GM18867 (cell line): ENCODE measurements around the gene ARPP21.
A peak's percentile ranks its signal among the peaks of the same experiment; 100 is the strongest.

Experiments used
- ATAC-seq: cut with Tn5 transposase; IDR thresholded peaks from one replicate; pipeline ENCODE4 v1.9.1; 2021; ENCODE audit warnings: mild to moderate bottlenecking, moderate library complexity; ENCODE audit not compliant: unreplicated experiment

ARPP21 gene

GRCh38 chr3:35641331-35641730 lies 2.0 kb downstream of the ARPP21 start:
- ATAC-seq, result no peak

- ATAC-seq, result peak; percentile 55
These were observed 2.7 kb downstream of the ARPP21 start for GRCh38 chr3:35641920-35642527.

GRCh38 chr3:35643495-35643894 lies 4.2 kb downstream of the ARPP21 start:
- ATAC-seq, result no peak

GRCh38 chr3:35644451-35644850 lies 5.1 kb downstream of the ARPP21 start:
- ATAC-seq, result no peak

- no peak for ATAC-seq
These were observed 5.9 kb downstream of the ARPP21 start for GRCh38 chr3:35645189-35645588.

- no peak for ATAC-seq
These were observed 6.8 kb downstream of the ARPP21 start for GRCh38 chr3:35646081-35646480.

GRCh38 chr3:35647461-35647860 lies 8.1 kb downstream of the ARPP21 start:
- ATAC-seq, result no peak

GRCh38 chr3:35648347-35648746 lies 9.0 kb downstream of the ARPP21 start:
- no peak for ATAC-seq

GRCh38 chr3:35649405-35649804 lies 10.1 kb downstream of the ARPP21 start:
- no peak for ATAC-seq

- ATAC-seq, result no peak
These were observed 12.1 kb downstream of the ARPP21 start for GRCh38 chr3:35651426-35651825.

GRCh38 chr3:35651851-35652250 lies 12.5 kb downstream of the ARPP21 start:
- no peak for ATAC-seq

- no peak for ATAC-seq
These were observed 14.0 kb downstream of the ARPP21 start for GRCh38 chr3:35653347-35653746.

- no peak for ATAC-seq
These were observed 15.2 kb downstream of the ARPP21 start for GRCh38 chr3:35654476-35654875.

GRCh38 chr3:35658686-35659085 lies 19.4 kb downstream of the ARPP21 start:
- no peak for ATAC-seq

- peak; percentile 53 for ATAC-seq
These were observed 20.4 kb downstream of the ARPP21 start for GRCh38 chr3:35659768-35660167.

- no peak for ATAC-seq
These were observed 24.1 kb downstream of the ARPP21 start for GRCh38 chr3:35663471-35663870.

GRCh38 chr3:35664460-35664919 lies 25.2 kb downstream of the ARPP21 start:
- ATAC-seq, result peak; percentile 49

GRCh38 chr3:35665390-35666055 lies 26.2 kb downstream of the ARPP21 start:
- no peak for ATAC-seq

- ATAC-seq, result no peak
These were observed 27.6 kb downstream of the ARPP21 start for GRCh38 chr3:35666888-35667287.

GRCh38 chr3:35670408-35670965 lies 31.2 kb downstream of the ARPP21 start:
- ATAC-seq, result no peak

- ATAC-seq, result no peak
These were observed 32.2 kb downstream of the ARPP21 start for GRCh38 chr3:35671483-35671882.

GRCh38 chr3:35673017-35673416 lies 33.7 kb downstream of the ARPP21 start:
- no peak for ATAC-seq
